Left lung (tissue), 10 donors: ENCODE measurements around the gene INSM2. TPM values are rescaled to one million over a fixed set of nuclear protein-coding genes. Genes with fewer than 3 reads are reported as not detected.

Experiments
- ATAC-seq: fragments of 200-7000 bp; cut with Tn5 transposase; one replicate; pipeline ENCODE4 v1.9.1; 2020; ENCODE audit warnings: moderate library complexity
- DNase-seq, 4 donors: peaks; one replicate each; pipeline ENCODE4 v3.0.0-alpha.2; 2013 to 2020
- H3K27ac ChIP-seq, 2 donors: fragments of 200-600 bp; sonication (generic) in 1 of 2; one replicate each; pipeline versions ENCODE4 v1.5.0 to v1.8.0; 2020 to 2021
- H3K27me3 ChIP-seq, 2 donors: fragments of 200-600 bp; sonication (generic) in 1 of 2; one replicate each; pipeline versions ENCODE4 v1.5.0 to v1.8.0; 2020 to 2021
- H3K36me3 ChIP-seq, 2 donors: fragments of 200-600 bp; sonication (generic) in 1 of 2; one replicate each; pipeline versions ENCODE4 v1.5.0 to v1.8.0; 2020 to 2021
- H3K4me1 ChIP-seq, 2 donors: fragments of 200-600 bp; one replicate each; pipeline ENCODE4 v1.8.0; 2021
- H3K4me3 ChIP-seq, 2 donors: fragments of 200-600 bp; sonication (generic) in 1 of 2; one replicate each; pipeline versions ENCODE4 v1.5.0 to v1.8.0; 2020 to 2021; ENCODE audit warnings: mild to moderate bottlenecking in 1 of 2
- H3K9me3 ChIP-seq, 2 donors: fragments of 200-600 bp; sonication (generic) in 1 of 2; one replicate each; pipeline versions ENCODE4 v1.5.0 to v1.8.0; 2020 to 2021
- intact Hi-C, 2 donors: fragments of 100-400 bp; cut with DNase I; formaldehyde crosslinking; loops; one replicate each; pipeline versions ENCODE4 v1.11.2 to v1.14.2; 2022
- polyA plus RNA-seq, 6 donors: library from polyadenylated mRNA; unstranded; fragments of 120-200 nt; gene quantifications; one replicate each; pipeline ENCODE4 v1.2.1, GENCODE V29; 2013; ENCODE audit not compliant: insufficient read length in 6 of 6
- total RNA-seq, 2 donors: library from RNA; stranded (reverse); fragmentation: NEBNext Ultra II Directional; extraction: Animal tissue kit (Norgen Biotek cat#: 25700); gene quantifications; one replicate each; pipeline ENCODE4 v1.2.1, GENCODE V29; 2021
- TF ChIP-seq, protein P1 (sequence below), 2 donors: fragments of 200-600 bp; sonication (generic) in 1 of 2; IDR thresholded peaks; one replicate each; pipeline versions ENCODE4 v1.5.0 to v1.8.0; 2021; ENCODE audit warnings: antibody characterized with exemption in 2 of 2
- donor health status: DM: no; HTN: yes; CAD: no.
- donor health status: DM: no; HTN: no; CAD: no.

INSM2 gene
- total and polyA plus RNA-seq, 8 donors = 0.06 TPM; not detected in 7

DNA sequence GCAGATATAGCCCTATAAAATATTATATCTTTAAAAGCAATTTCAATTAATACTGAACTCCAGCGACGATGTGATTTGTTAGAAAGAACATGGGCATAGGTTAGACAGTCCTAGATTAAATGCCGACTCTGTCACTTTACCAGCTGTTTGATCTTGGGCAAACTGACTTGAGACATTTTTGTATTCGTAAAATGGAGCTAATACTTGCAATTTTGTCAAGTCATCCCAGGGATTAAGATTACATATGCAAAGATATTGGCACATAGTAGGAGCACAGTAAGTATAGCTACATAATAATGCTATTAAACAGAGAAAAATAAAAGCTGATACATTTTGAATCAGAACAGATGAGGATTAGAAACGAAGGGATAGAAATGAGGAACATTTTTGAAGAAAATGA is 9.0 kb downstream of the INSM2 start:
- Histone ChIP-seq H3K4me1 (no peaks in the 10 kb centered on the region), H3K27ac (no peak overlapping the region), H3K27me3 (no peaks in the 10 kb centered on the region), H3K36me3 (peaks cover 0 to 8% of the 10 kb centered on the region in 2 donors), H3K4me3 (no peak overlapping the region), H3K9me3 (no peaks in the 10 kb centered on the region)
- TF ChIP-seq, protein P1, sequence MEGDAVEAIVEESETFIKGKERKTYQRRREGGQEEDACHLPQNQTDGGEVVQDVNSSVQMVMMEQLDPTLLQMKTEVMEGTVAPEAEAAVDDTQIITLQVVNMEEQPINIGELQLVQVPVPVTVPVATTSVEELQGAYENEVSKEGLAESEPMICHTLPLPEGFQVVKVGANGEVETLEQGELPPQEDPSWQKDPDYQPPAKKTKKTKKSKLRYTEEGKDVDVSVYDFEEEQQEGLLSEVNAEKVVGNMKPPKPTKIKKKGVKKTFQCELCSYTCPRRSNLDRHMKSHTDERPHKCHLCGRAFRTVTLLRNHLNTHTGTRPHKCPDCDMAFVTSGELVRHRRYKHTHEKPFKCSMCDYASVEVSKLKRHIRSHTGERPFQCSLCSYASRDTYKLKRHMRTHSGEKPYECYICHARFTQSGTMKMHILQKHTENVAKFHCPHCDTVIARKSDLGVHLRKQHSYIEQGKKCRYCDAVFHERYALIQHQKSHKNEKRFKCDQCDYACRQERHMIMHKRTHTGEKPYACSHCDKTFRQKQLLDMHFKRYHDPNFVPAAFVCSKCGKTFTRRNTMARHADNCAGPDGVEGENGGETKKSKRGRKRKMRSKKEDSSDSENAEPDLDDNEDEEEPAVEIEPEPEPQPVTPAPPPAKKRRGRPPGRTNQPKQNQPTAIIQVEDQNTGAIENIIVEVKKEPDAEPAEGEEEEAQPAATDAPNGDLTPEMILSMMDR (IDR thresholded peaks at IDR 0.05) = no peak
- ATAC-seq (no peak), DNase-seq (no peak)
- intact Hi-C loops = no loop called here

DNA sequence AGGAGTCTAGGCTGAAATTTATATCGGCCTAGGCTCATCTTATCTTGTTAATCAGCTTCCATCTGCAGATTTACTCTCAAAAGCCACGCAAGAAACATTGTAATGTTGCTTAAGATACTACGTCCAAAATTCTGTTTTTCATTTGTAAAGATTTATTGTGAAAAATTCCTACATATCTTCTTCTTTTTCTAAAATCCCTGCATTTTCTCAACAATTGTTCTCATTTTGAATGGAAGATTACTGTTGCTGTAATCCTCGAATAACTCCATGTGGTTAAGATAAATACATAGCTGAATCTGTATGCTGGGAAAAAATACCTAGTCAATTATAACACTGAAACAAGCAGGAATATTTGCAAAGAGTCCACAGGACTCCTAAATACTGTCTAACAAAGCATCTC is 15.6 kb downstream of the INSM2 start:
- DNase-seq (no peak), ATAC-seq (no peak)
- Histone ChIP-seq H3K27me3 (no peaks in the 10 kb centered on the region), H3K4me3 (no peak overlapping the region), H3K4me1 (no peaks in the 10 kb centered on the region), H3K27ac (no peak overlapping the region), H3K9me3 (no peaks in the 10 kb centered on the region), H3K36me3 (no peaks in the 10 kb centered on the region)
- TF ChIP-seq, protein P1 (IDR thresholded peaks at IDR 0.05) = no peak
- intact Hi-C loops = no loop called here

DNA sequence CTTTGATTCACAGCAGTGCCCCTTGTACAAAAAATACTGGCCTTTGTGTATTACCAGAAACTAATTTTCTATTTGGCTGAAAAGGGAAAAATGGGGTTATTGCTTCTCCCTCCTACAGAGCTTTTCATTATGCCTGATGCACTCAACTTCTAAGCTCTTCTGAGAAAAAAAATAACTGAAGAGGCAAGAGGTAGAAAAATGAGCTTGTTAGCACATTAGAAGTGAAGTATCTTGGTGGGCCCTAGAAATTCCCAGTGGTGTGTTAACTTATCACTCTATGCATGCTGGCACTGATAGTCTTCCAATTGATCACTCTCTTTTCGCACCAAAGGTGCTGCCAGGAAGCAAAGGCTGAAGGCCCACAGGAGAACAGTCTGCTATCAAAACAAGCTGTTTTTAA is 17.1 kb downstream of the INSM2 start:
- TF ChIP-seq, protein P1 (IDR thresholded peaks at IDR 0.05) = no peak
- Histone ChIP-seq H3K9me3 (no peaks in the 10 kb centered on the region), H3K27me3 (no peaks in the 10 kb centered on the region), H3K27ac (no peak overlapping the region), H3K4me3 (no peak overlapping the region), H3K4me1 (no peaks in the 10 kb centered on the region), H3K36me3 (no peaks in the 10 kb centered on the region)
- DNase-seq (no peak), ATAC-seq (no peak)
- intact Hi-C loops = no loop called here

DNA sequence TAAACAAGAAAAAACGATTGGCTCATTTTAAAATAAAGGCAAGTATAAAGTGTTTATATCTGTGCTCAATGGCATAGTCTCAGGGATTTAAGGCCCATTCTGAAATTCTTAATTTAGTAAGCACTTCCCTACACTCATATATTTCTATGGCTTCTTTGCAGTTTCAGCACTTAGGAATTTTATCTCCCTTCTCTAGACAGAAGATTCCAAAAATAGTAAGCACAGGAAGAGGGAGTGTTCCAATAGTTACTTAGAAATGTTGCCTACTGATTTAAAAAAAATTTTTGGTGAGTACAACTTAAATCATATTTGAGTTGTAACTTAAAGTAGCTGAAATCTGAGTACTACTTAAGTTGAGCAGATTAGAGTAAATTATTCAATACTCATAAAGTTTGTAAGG is 19.8 kb downstream of the INSM2 start:
- H3K36me3 ChIP-seq = no peaks in the 10 kb centered on the region
- TF ChIP-seq, protein P1 (IDR thresholded peaks at IDR 0.05) = no peak
- H3K27me3 ChIP-seq = no peaks in the 10 kb centered on the region
- intact Hi-C loops = no loop called here
- no peak overlapping the region for H3K27ac ChIP-seq
- no peaks in the 10 kb centered on the region for H3K9me3 ChIP-seq
- H3K4me3 ChIP-seq = no peak overlapping the region
- DNase-seq (no peak), ATAC-seq (peak; percentile 44)
- no peaks in the 10 kb centered on the region for H3K4me1 ChIP-seq

DNA sequence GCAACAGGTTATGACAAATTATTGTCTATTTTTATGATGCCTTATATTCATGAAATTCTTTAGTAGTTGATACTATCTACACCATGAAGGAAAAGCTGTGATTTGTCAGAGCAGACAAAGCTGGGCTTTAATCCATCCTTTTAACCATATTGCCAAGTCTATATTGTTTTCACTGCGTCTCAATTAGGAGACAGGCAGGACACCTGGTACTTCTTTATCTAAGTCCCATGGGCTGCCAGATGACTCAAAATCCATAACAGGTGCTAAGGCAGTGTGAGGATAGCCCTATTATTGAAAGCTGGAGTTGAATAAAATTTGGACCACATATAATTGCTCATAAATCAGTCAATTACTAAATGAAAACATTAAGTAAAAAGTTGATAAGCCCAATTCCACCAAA is 22.6 kb downstream of the INSM2 start:
- Histone ChIP-seq H3K9me3 (no peaks in the 10 kb centered on the region), H3K27ac (no peak overlapping the region), H3K4me3 (no peak overlapping the region), H3K27me3 (no peaks in the 10 kb centered on the region), H3K36me3 (no peaks in the 10 kb centered on the region), H3K4me1 (no peaks in the 10 kb centered on the region)
- DNase-seq (no peak), ATAC-seq (no peak)
- TF ChIP-seq, protein P1 (IDR thresholded peaks at IDR 0.05) = no peak
- intact Hi-C loops = no loop called here
